Panc1 (cell line): ENCODE results near the gene MTA1. TPM values are rescaled to one million over a fixed set of nuclear protein-coding genes. Genes with fewer than 3 reads are reported as not detected.

Experiments
- ATAC-seq: fragments of 200-7000 bp; cut with Tn5 transposase; 2 replicates; pipeline ENCODE4 v1.9.1; 2020; ENCODE audit warnings: mild to moderate bottlenecking, moderate library complexity
- BruUV-seq: library from RNA; stranded (reverse); fragments of 400-500 nt; replicated peaks from 2 replicates; lab custom pipeline; 2021; lab: Mats Ljungman, UMichigan
- CTCF ChIA-PET: fragments of 300-600 bp; sonication (Branson Sonifier 250); formaldehyde crosslinking; loops from one replicate; lab custom pipeline; 2022; ENCODE audit warnings: antibody characterized with exemption; lab: Charles Lee
- POLR2A ChIA-PET: fragments of 300-600 bp; sonication (Branson Sonifier 250); formaldehyde crosslinking; loops from one replicate; lab custom pipeline; 2022; ENCODE audit warnings: antibody characterized with exemption; lab: Charles Lee
- DNase-seq: peaks from one replicate; pipeline ENCODE4 v3.0.0-alpha.2; 2010; ENCODE audit warnings: low read depth, low spot score
- H3K27ac ChIP-seq: 2 replicates; pipeline ENCODE4 v1.5.1; 2011; ENCODE audit warnings: mild to moderate bottlenecking, low read length, inconsistent platforms
- H3K27me3 ChIP-seq: fragments of 200-500 bp; sonication (Bioruptor generic); 2 replicates; pipeline ENCODE4 v1.6.0; 2014; ENCODE audit warnings: low read length, inconsistent platforms; ENCODE audit not compliant: control insufficient read depth, insufficient read depth
- H3K36me3 ChIP-seq: fragments of 200-500 bp; sonication (Bioruptor generic); 2 replicates; pipeline ENCODE4 v1.5.1; 2014; ENCODE audit warnings: inconsistent platforms, mild to moderate bottlenecking, low read length, moderate library complexity; ENCODE audit not compliant: control insufficient read depth, insufficient read depth
- H3K4me1 ChIP-seq: 2 replicates; pipeline ENCODE4 v1.5.1; 2011; ENCODE audit warnings: inconsistent platforms, mild to moderate bottlenecking, low read length, moderate library complexity; ENCODE audit not compliant: control insufficient read depth, insufficient read depth
- H3K4me3 ChIP-seq, 2 experiments: 2 replicates each; pipeline ENCODE4 v1.5.1; 2011 to 2012; ENCODE audit warnings: low read depth in 2 of 2, low read length in 2 of 2, mild to moderate bottlenecking in 2 of 2, inconsistent platforms in 1 of 2, moderate library complexity in 1 of 2
- H3K9me3 ChIP-seq: fragments of 200-500 bp; sonication (Bioruptor generic); 2 replicates; pipeline ENCODE4 v1.5.1; 2014; ENCODE audit warnings: low read depth, mild to moderate bottlenecking, inconsistent platforms, low read length, moderate library complexity; ENCODE audit not compliant: control insufficient read depth, insufficient read depth
- POLR2AphosphoS5 ChIP-seq: IDR thresholded peaks from 2 replicates; pipeline ENCODE4 v1.6.1; 2012; ENCODE audit warnings: mild to moderate bottlenecking, low read depth, low read length, moderate library complexity
- SIN3A ChIP-seq: IDR thresholded peaks from 2 replicates; pipeline ENCODE4 v1.6.1; 2012; ENCODE audit warnings: low read depth, mild to moderate bottlenecking, low read length, moderate library complexity, borderline replicate concordance; ENCODE audit not compliant: insufficient read depth
- TCF7L2 ChIP-seq: IDR thresholded peaks from 2 replicates; pipeline ENCODE4 v1.6.1; 2011; ENCODE audit warnings: mild to moderate bottlenecking, low read depth, low read length, inconsistent platforms
- in situ Hi-C: cut with HindIII; loops from 2 replicates; pipeline ENCODE4 v1.10.0; 2016; ENCODE audit warnings: low sequenced_read_pairs, low pct_unique_long_range_greater_than_20kb
- intact Hi-C: fragments of 100-400 bp; cut with micrococcal nuclease; formaldehyde crosslinking; loops from one replicate; pipeline ENCODE4 v1.10.0; 2022; ENCODE audit not compliant: unreplicated experiment
- total RNA-seq: library from RNA; stranded (reverse); gene quantifications from one replicate; pipeline ENCODE4 v1.2.1, GENCODE V29; 2021; ENCODE audit not compliant: unreplicated experiment
- TF ChIP-seq, protein P1 (sequence below), 2 experiments: IDR thresholded peaks; 2 replicates each; pipeline ENCODE4 v1.6.1; 2011 to 2012; ENCODE audit warnings: low read depth in 2 of 2, control low read depth in 1 of 2, low read length in 1 of 2, mild to moderate bottlenecking in 1 of 2, moderate library complexity in 1 of 2; ENCODE audit not compliant: insufficient read depth in 1 of 2
- TF ChIP-seq, protein P2 (sequence below): fragments of 450-650 bp; IDR thresholded peaks from 2 replicates; pipeline ENCODE4 v1.5.1; 2017; ENCODE audit warnings: mild to moderate bottlenecking

MTA1 gene
- total RNA-seq, 1 experiment from 2014 or later, result 105 TPM

DNA sequence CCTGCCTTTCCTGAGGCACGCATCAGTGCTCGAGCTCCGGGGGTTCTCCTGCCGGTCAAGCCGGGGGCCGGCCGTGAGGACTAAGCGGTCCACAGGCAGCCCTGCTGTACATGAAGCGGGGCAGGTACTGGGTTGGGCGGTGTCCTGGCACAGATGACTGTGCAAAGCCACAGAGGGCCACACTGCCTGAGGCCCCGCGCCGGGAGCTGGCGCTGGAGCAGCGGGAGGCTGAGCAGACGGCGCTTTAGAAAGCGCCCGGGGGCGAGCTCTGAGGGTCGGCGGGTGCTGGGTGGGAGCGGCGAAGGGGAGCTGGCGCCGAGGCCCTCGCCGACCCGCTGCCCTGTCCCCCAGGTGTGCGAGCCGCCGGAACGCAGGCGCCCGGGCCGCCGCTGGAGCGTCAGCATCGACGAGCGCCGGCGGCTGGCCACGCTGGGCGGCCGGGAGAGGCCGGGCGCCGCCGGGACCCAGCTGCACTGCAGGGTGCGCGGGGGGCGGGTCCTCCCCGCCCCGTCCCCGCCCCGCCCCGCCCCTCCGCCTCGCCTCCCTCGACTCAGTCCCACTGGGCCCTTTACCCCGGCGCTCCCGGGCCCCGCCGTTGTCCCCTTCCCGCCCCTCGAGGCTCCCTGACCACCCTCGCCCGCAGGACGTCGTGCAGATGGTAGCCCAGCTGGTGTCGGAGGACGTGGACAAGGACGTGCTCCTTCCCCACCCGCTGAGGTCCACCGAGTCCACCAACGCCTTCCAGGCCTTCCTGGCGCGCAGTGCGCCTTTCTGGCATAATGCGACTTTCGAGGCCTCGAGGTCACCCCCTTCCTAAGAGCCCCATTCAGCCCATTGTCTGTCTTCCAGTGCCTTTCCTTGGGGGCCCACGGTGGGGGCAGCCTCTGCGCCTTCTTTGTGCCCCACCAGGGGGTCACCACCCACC is 8.3 kb upstream of the MTA1 start:
- H3K4me3 ChIP-seq, result peak overlapping the region; percentile 27 to 36
- no peaks in the 10 kb centered on the region for H3K27me3 ChIP-seq
- H3K27ac ChIP-seq, result no peak overlapping the region
- ATAC-seq (peak; percentile 73), DNase-seq (no peak)
- in situ Hi-C loops, result no loop called here
- intact Hi-C loops, result no loop called here
- H3K9me3 ChIP-seq, result no peaks in the 10 kb centered on the region
- no peak for TF ChIP-seq TCF7L2
- TF ChIP-seq, protein P1, sequence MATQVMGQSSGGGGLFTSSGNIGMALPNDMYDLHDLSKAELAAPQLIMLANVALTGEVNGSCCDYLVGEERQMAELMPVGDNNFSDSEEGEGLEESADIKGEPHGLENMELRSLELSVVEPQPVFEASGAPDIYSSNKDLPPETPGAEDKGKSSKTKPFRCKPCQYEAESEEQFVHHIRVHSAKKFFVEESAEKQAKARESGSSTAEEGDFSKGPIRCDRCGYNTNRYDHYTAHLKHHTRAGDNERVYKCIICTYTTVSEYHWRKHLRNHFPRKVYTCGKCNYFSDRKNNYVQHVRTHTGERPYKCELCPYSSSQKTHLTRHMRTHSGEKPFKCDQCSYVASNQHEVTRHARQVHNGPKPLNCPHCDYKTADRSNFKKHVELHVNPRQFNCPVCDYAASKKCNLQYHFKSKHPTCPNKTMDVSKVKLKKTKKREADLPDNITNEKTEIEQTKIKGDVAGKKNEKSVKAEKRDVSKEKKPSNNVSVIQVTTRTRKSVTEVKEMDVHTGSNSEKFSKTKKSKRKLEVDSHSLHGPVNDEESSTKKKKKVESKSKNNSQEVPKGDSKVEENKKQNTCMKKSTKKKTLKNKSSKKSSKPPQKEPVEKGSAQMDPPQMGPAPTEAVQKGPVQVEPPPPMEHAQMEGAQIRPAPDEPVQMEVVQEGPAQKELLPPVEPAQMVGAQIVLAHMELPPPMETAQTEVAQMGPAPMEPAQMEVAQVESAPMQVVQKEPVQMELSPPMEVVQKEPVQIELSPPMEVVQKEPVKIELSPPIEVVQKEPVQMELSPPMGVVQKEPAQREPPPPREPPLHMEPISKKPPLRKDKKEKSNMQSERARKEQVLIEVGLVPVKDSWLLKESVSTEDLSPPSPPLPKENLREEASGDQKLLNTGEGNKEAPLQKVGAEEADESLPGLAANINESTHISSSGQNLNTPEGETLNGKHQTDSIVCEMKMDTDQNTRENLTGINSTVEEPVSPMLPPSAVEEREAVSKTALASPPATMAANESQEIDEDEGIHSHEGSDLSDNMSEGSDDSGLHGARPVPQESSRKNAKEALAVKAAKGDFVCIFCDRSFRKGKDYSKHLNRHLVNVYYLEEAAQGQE (IDR thresholded peaks at IDR 0.05; ENCODE audit: insufficient read depth in 1 of 2, low read depth in 2 of 2, low read length in 1 of 2), result no peak
- no peak for TF ChIP-seq SIN3A
- TF ChIP-seq, protein P2, sequence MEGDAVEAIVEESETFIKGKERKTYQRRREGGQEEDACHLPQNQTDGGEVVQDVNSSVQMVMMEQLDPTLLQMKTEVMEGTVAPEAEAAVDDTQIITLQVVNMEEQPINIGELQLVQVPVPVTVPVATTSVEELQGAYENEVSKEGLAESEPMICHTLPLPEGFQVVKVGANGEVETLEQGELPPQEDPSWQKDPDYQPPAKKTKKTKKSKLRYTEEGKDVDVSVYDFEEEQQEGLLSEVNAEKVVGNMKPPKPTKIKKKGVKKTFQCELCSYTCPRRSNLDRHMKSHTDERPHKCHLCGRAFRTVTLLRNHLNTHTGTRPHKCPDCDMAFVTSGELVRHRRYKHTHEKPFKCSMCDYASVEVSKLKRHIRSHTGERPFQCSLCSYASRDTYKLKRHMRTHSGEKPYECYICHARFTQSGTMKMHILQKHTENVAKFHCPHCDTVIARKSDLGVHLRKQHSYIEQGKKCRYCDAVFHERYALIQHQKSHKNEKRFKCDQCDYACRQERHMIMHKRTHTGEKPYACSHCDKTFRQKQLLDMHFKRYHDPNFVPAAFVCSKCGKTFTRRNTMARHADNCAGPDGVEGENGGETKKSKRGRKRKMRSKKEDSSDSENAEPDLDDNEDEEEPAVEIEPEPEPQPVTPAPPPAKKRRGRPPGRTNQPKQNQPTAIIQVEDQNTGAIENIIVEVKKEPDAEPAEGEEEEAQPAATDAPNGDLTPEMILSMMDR, result no peak
- no peak for TF ChIP-seq POLR2AphosphoS5
- POLR2A ChIA-PET, result interaction anchor here (0.7 kb wide), 1 partner anchor 398 kb away, joined by 3 read pairs; no protein-coding TSS in a partner anchor
- H3K4me1 ChIP-seq, result no peaks in the 10 kb centered on the region
- BruUV-seq, result no TSS peak
- CTCF ChIA-PET, result no interaction called here
- no peaks in the 10 kb centered on the region for H3K36me3 ChIP-seq

DNA sequence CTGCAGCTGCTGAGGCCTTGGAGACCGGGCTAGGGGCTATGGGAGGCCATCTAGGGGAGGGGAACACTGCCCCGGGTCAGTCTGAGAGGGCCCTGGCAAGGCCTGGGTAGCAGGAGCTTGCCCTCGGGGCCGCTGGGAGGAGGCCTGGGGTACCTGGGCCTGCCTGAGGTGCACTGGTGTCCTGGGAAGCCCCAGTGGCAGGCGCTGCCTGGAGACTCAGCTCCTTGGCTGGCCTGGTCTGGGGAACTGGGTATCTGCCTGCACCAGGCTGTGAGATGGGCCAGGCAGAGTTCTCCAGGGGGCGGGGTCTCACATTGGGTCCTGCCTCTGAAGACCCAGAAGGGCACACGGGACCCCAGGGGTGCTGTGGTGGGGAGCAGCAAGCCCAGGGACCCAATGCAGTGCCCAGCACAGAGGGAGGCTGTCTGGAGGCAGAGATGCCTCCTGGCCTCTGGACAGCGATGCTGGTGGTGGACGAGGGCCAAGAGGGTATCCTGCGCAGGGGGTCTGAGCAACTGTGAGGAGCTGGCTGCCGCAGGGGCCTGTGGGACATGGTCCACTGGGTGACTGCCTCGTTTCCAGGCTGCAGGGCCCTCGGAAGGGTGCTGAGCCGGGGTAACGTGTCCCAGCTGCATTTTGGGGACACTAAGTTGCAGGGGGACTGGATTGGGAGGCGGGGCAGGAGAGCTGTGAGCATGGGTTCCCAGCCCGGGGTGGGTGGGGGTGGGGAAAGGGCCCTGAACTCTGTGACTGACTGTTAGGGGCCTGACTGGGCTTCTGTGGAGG is 7.4 kb upstream of the MTA1 start:
- no peak overlapping the region for H3K4me3 ChIP-seq
- ATAC-seq (0 out of 2 replicates have a peak, but pooled peaks have one; percentile 11), DNase-seq (no peak)
- no peaks in the 10 kb centered on the region for H3K27me3 ChIP-seq
- CTCF ChIA-PET, result interaction anchor here (0.6 kb wide), 1 partner anchor 210 kb away, joined by 8 read pairs; no protein-coding TSS in a partner anchor
- H3K36me3 ChIP-seq, result no peaks in the 10 kb centered on the region
- no TSS peak for BruUV-seq
- POLR2A ChIA-PET, result no interaction called here
- no peak overlapping the region for H3K27ac ChIP-seq
- intact Hi-C loops (no loop called here), in situ Hi-C loops (no loop called here)
- TF ChIP-seq, protein P2, result no peak
- no peak for TF ChIP-seq SIN3A
- TF ChIP-seq TCF7L2, result no peak
- no peak for TF ChIP-seq POLR2AphosphoS5
- TF ChIP-seq, protein P1 (IDR thresholded peaks at IDR 0.05; ENCODE audit: insufficient read depth in 1 of 2, low read depth in 2 of 2, low read length in 1 of 2), result no peak
- H3K4me1 ChIP-seq, result no peaks in the 10 kb centered on the region
- H3K9me3 ChIP-seq, result no peaks in the 10 kb centered on the region
